NCI-H1694 (cell line): Measurements from ENCODE around the gene PLCB4.

Source experiments
- DNase-seq: peaks from one replicate; lab custom pipeline; 2025; lab: John Stamatoyannopoulos, UW

Gene PLCB4

GRCh38 chr20:9523636-9524035, 454.7 kb downstream of the PLCB4 start:
- DNase-seq: no peak
